HG02588 (cell line): ENCODE results near the gene TSPAN9.

ENCODE experiments used
- ATAC-seq: cut with Tn5 transposase; IDR thresholded peaks from one replicate; pipeline ENCODE4 v1.9.1; 2021; ENCODE audit warnings: mild to moderate bottlenecking, moderate library complexity; ENCODE audit not compliant: unreplicated experiment

Gene TSPAN9

DNA sequence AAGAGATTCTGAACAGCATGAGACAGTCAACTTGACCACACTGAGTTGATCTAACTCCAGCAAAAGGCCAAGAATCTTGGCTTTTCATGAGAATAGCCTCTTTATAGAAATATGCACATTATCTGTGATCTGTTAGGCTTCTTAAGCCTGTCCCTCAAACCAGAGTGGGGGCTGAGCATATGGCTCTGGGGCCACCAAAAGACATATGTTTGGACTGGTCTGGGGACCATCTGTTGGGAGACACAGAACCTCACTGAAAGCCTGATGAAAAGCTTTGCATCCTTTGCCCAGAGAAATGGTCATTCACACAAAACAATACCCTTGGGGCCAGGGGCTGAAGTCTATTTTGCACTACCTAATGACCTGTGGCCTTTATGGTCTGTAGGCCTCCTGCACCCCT lies 248.6 kb downstream of the TSPAN9 start:
- ATAC-seq, result no peak

DNA sequence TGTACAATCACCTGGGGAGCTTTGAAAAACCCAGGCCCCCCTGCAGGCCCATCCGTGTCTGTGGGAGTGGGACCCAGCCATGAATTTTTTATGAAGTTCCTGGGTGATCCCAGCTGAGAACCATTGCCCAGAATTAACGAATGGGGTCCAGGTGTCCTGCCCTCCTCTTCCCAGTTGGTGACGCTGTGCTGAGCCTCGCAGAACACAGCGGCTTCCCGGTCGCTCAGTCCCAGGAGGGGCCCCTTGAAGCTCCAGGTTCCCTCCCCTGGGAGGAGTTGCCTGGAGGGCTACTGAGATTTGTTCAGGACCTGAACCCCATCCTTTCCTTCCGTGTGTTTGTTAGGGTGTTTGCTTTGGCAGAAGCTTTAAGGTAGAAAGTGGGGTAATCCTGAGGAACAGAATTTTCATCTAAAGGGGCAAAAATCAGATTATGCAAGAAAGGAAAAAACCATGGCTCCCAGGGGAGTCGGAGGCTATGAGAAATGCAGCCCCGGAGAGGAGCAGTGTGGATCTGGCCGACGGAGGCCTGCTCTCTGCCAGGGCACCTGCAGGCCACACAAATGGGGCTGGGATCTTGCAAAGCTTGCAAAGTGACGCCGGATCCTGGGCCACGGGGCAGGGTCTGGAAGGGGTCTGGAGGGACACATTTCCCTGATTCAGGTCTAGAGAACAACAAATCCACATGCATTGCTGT lies 249.1 kb downstream of the TSPAN9 start:
- no peak for ATAC-seq

GRCh38 chr12:3326850-3327780 lies 249.9 kb downstream of the TSPAN9 start:
- no peak for ATAC-seq

DNA sequence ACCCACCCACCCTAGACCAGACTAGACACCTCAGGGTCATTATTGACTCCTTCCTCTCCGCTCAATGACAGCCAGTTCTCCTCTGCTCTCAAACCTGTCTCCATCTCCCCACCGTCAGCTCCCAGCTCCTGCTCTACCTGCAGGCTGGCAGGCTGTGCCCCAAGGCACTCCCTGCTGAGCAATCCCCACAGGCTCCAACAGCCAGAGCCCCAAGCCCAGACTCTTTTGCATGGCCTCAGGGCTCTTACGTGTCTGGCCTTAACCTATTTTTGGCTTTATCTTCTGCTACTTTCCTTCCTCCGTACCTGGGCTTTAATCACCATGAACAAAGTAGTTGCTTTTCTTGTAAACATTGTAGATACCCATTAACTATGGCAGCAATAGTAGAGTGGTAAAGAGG lies 250.9 kb downstream of the TSPAN9 start:
- no peak for ATAC-seq

- ATAC-seq, result no peak
Observed at GRCh38 chr12:3328571-3328970, 251.4 kb downstream of the TSPAN9 start.

DNA sequence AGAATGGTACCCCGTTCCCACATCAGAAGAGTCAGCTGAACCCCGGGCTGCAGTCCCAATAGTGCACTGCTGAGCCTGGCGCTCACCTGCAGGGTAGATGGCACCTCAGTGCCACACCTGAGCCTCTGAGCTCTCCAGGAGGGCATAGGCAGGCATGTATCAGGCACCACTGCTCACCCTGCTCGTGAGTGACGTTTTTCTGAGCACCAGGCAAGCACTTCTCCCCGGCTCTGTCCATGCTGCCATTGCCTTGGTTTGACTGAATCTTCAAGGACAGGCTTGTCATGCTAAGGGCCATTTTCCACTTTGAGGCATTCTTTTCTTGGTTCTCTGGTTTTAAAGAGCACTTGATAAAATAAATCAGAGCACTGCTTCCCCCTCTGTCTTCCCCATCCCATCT lies 252.2 kb downstream of the TSPAN9 start:
- ATAC-seq, result no peak

DNA sequence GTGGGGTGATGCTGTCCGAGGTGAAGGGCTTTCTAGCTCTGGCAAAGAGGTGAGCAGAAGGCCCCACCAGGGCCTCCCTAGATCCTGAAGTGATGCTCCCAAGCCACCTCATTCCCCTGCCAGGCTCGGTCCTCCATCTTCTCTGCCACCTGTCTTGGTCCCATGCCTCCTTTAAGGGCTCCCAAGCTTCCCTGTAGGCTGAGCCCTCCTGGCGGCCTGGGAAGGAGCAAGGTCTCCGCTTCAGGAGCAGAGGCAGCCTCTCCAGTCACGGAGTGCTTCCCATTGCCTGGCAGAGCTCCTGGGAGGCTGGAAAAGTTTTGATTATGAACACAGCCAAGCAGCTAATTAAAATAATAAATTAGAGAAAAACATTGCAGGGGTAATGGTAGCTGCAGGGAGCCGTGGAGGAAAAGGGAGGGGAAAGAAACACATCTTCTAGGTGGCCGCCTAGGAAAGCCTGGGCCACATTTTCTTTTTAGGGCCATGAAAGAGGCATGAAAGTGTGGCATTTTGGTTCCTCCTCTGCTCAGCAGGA lies 253.9 kb downstream of the TSPAN9 start:
- no peak for ATAC-seq

DNA sequence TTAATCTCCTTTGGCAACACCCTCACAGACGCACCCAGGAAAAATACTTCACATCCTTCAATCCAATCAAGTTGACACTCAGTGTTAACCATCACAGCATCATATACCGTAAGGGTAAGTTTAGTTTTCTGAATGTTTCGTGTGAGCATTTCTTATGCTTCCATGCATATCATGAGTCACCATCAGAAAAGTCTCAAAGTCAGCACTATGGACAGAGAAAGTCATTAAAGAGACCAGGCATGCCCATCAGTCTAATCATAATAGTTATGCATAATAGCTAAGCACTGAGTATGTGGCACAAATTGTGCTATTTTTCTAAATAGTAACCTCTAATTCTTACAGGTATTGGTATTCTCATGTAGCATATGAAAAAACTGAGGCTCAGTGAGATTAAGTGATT lies 255.0 kb downstream of the TSPAN9 start:
- ATAC-seq, result no peak

- ATAC-seq, result no peak
Observed at GRCh38 chr12:3333583-3333982, 256.4 kb downstream of the TSPAN9 start.

DNA sequence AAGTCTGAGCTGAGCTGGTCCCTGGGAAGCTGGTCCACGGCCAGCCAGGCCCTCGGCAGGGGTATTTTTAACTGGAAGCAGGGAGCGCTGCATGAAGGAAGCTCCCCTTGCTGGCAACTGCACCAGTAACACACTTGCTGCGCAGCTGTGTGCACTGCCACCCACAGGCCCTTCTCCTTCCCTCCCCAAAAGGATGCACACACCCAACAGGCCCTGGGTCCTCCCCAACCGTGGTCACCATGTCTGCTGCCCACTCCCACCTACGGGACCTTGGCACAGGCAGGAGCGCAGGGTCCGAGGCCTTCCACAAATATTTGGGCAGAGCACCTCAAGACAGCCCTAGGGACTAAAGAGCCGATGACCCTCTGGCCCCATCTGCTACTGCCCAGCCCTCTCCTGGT lies 256.8 kb downstream of the TSPAN9 start:
- no peak for ATAC-seq

GRCh38 chr12:3335078-3335487 lies 257.9 kb downstream of the TSPAN9 start:
- no peak for ATAC-seq
